Activated CD4-positive, alpha-beta T cell treated with anti-CD3 and anti-CD28 coated beads, Interleukin-2, amount 10 ng/mL, durations not matched to agents 7 days and 5 days (primary cell): ENCODE results near the gene IGFBP5. TPM values are rescaled to one million over a fixed set of nuclear protein-coding genes. Genes with fewer than 3 reads are reported as not detected.

ENCODE experiments used
- CTCF ChIA-PET: fragments of 350-600 bp; sonication (Branson Sonifier 250); formaldehyde crosslinking; loops from one replicate; lab custom pipeline; 2021; ENCODE audit warnings: antibody characterized with exemption; lab: Charles Lee
- POLR2A ChIA-PET: fragments of 350-600 bp; sonication (Branson Sonifier 250); formaldehyde crosslinking; loops from one replicate; lab custom pipeline; 2021; ENCODE audit warnings: antibody characterized with exemption; lab: Charles Lee
- DNase-seq: peaks from one replicate; pipeline ENCODE4 v3.0.0-alpha.2; 2020
- H3K27ac Mint-ChIP-seq: one replicate; pipeline ENCODE4 v1.8.0; 2021; ENCODE audit warnings: mild to moderate bottlenecking, moderate library complexity, mixed read lengths
- H3K27me3 Mint-ChIP-seq: one replicate; pipeline ENCODE4 v1.8.0; 2021; ENCODE audit warnings: mixed read lengths
- H3K36me3 Mint-ChIP-seq: one replicate; pipeline ENCODE4 v1.8.0; 2021; ENCODE audit warnings: low read depth, mixed read lengths
- H3K4me1 Mint-ChIP-seq: one replicate; pipeline ENCODE4 v1.8.0; 2021; ENCODE audit warnings: mixed read lengths
- H3K4me3 Mint-ChIP-seq: one replicate; pipeline ENCODE4 v1.8.0; 2021; ENCODE audit warnings: mild to moderate bottlenecking, moderate library complexity, mixed read lengths
- H3K9me3 Mint-ChIP-seq: one replicate; pipeline ENCODE4 v1.8.0; 2021; ENCODE audit warnings: mixed read lengths
- total RNA-seq, 2 experiments: library from RNA; stranded (reverse); gene quantifications; one replicate each; pipeline ENCODE4 v1.2.3, GENCODE V29; 2021

IGFBP5 gene
- total RNA-seq, 2 experiments from 2014 or later = not detected

DNA sequence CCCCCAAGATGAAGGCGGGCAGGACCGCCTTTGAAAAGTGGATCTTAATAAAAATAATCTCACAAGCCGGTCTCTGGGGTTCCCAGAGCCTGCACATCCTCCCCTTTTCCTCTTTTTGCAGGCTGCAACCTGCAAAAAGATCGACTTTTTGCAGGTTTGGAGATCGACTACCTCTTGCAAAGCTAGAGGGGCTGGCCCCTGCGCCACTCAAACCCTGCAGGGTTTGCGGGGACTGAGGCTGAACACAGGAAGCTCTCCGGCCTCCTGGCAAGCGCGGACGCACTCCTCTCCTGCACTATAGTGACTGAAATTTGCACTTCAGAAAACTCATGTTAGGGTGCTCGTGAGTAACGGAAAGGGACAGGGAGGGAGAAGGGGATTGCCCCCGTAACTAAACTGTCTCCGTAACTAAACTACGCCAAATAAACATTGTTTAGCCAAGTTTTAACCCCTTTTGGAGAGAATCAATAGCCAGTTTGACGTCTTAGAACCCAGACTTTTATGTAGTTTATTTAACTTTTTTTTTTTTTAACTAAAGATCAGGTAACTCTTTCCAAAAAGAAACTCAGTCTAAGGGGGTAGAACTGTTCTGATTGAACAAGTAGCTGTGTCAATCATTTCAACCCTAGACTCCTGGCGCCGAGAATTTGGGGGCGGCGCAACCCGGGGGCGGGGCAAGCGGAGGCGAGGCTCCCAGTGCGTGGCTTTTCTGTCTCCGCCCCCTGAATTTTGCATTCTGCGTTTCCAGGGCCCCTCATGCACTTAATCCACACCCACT, 2.5 kb downstream of the IGFBP5 start:
- H3K9me3 Mint-ChIP-seq = no peaks in the 10 kb centered on the region
- ChIA-PET POLR2A (interaction anchor here (0.7 kb wide), 1 partner anchor 165 kb away, joined by 3 read pairs; no protein-coding TSS in a partner anchor), CTCF (interaction anchor here (1.0 to 1.8 kb wide), 3 partner anchors 15 to 1063 kb away, joined by 3 to 5 read pairs (median 3); no protein-coding TSS in a partner anchor)
- DNase-seq = peak; percentile 74
- peak overlapping the region; percentile 71 for H3K4me3 Mint-ChIP-seq
- peak overlapping the region; percentile 68 for H3K27ac Mint-ChIP-seq
- H3K36me3 Mint-ChIP-seq = no peaks in the 10 kb centered on the region
- H3K27me3 Mint-ChIP-seq = peaks cover 76% of the 10 kb centered on the region
- peaks cover 29% of the 10 kb centered on the region for H3K4me1 Mint-ChIP-seq

DNA sequence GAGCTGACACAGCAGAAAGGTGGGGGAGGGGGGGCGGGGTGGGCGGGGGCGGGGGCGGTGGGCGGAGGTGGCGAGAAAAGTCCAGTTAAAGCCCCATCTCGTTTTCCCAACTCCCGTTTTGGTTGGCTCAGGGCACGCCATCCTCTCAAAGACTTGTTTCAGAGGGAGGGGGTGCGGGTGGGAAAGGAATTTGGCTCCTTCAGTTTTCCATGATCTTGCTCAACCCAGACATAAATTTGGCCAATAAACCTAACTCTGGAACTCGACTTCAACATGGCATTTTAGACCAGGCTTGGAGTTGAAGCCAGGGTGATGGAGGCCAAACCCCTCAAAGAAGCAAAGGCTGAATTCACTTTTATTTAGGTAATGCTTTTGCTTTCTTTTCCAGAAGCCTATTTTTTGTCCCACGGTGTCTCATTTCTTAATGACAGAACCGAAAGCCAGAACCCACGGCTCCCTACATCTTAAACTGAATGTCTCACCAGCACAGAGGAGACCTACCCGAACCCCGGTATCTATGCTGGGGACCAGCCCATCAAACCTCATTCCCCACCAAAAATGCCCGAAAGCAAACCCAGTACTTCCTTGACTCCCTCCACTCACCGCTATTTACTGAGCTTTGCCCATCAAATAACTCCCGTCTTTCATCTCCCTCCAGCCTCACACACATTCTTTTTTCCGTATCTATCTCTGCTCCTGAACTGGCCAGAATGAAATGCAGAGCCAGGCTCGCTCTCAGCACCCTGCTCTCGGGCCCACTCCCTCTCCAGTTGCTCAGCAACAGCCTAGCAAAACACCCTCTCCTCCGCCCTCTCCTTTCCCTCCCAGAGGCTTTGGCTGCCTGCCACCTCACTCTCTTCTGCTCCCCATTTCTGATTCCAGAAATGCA, 4.3 kb downstream of the IGFBP5 start:
- peak overlapping the region; percentile 37 for H3K4me3 Mint-ChIP-seq
- peaks cover 29% of the 10 kb centered on the region for H3K4me1 Mint-ChIP-seq
- H3K27me3 Mint-ChIP-seq = peaks cover 65% of the 10 kb centered on the region
- H3K36me3 Mint-ChIP-seq = no peaks in the 10 kb centered on the region
- no peak overlapping the region for H3K27ac Mint-ChIP-seq
- CTCF ChIA-PET = no interaction called here
- no peaks in the 10 kb centered on the region for H3K9me3 Mint-ChIP-seq
- POLR2A ChIA-PET = no interaction called here
- peak; percentile 36 for DNase-seq

DNA sequence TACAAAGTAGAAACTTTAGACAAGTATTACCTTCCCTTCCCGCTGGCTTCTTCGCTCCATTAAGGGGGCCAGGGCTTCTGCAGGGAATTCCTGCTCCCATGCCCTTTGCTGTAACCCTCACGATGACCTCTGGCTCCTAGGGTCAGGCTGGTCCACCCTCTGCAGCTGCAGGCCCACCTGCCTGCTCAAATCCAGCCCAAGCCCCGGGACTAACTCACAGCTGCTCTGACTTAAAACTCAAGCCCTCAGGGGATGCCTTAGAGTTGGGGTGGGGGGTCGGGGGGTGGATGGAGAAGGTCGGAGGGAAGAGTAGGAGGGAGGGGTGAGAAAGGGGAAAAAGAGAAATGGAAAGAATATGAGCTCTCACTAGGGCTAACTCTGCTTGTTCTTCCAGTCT, 4.9 kb downstream of the IGFBP5 start:
- no peak for DNase-seq
- H3K4me1 Mint-ChIP-seq = peaks cover 29% of the 10 kb centered on the region
- H3K9me3 Mint-ChIP-seq = no peaks in the 10 kb centered on the region
- ChIA-PET POLR2A (no interaction called here), CTCF (no interaction called here)
- H3K36me3 Mint-ChIP-seq = no peaks in the 10 kb centered on the region
- H3K27ac Mint-ChIP-seq = no peak overlapping the region
- no peak overlapping the region for H3K4me3 Mint-ChIP-seq
- peaks cover 58% of the 10 kb centered on the region for H3K27me3 Mint-ChIP-seq

DNA sequence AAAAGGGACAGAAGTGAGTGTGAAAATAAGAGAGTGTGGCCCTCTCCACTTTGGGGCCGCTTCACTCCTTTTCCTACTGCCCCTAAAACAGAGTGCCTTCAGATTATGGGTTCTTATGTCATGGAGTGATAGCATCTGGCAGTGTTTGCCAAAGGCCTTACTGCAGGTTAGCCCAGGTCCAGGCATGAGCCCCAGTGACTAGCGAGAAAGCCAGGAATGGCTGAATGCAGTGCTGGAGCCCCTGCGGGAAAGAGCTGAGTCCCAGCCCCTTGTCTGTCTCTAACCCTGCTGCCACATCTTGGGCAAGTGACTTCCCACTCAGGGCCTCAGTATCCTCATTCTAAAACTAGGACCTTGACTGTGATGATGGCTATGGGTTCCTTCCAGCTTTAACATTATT, 6.0 kb downstream of the IGFBP5 start:
- H3K27ac Mint-ChIP-seq = no peak overlapping the region
- no peak overlapping the region for H3K4me3 Mint-ChIP-seq
- H3K9me3 Mint-ChIP-seq = no peaks in the 10 kb centered on the region
- POLR2A ChIA-PET = no interaction called here
- DNase-seq = no peak
- peaks cover 51% of the 10 kb centered on the region for H3K27me3 Mint-ChIP-seq
- H3K4me1 Mint-ChIP-seq = peaks cover 27% of the 10 kb centered on the region
- H3K36me3 Mint-ChIP-seq = no peaks in the 10 kb centered on the region
- CTCF ChIA-PET = interaction anchor here (0.6 kb wide), 1 partner anchor 174 kb away, joined by 3 read pairs; no protein-coding TSS in a partner anchor

DNA sequence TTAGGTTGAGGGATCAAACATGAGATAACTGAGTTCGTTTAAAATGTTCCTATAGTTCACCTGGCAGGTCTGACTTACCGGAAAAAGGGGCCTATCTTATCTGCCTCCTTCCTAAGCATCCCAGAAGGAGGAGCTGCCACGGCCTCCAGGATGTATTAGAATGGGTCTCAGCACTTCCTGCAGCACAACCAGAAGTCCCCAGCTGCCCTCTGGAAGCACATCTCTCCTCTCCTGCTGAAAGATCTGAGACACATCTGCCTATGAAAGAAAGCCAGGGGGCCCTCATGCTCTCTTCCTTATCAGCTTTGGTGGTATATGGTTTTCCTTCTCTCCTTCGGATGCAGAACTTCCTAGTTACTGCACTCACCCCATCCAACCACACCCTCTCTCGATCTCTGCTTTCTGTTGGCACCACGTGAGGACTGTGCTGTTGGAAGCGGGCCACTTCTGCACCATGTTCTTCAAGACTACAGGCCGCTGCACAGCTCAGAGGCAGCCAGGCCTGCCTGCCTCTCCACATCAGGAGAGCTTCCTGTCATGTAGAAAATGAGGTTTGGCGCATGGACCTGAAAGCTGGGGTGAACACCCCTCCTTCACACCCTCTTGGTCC, 6.5 kb downstream of the IGFBP5 start:
- ChIA-PET CTCF (no interaction called here), POLR2A (no interaction called here)
- Mint-ChIP-seq H3K27me3 (peaks cover 47% of the 10 kb centered on the region), H3K27ac (no peak overlapping the region), H3K4me3 (no peak overlapping the region), H3K4me1 (peaks cover 22% of the 10 kb centered on the region), H3K36me3 (no peaks in the 10 kb centered on the region), H3K9me3 (no peaks in the 10 kb centered on the region)
- DNase-seq = no peak

DNA sequence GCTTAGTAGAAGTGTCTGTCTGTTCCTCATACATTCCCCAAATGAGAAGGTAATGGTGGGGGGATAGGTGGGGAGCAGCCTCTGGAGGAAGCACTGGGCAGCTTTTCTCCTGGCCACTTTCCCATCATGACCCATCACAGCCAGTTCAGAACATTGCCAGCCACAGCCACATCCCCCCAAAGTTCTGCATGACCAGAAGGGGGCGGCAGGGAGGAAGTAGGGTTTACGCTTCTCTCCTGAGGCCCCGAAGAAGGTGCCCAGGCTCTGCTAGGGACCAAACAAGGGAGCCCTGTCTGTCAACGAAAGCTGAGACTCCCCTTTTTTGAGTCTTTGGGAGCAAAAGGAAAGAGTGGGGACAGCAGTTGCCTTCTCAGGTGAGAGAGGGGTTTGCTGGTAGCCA, 7.7 kb downstream of the IGFBP5 start:
- H3K9me3 Mint-ChIP-seq = no peaks in the 10 kb centered on the region
- ChIA-PET POLR2A (no interaction called here), CTCF (interaction anchor here (1.3 kb wide), 1 partner anchor 1025 kb away, joined by 4 read pairs; no protein-coding TSS in a partner anchor)
- H3K4me3 Mint-ChIP-seq = no peak overlapping the region
- no peak for DNase-seq
- no peak overlapping the region for H3K27ac Mint-ChIP-seq
- peaks cover 42% of the 10 kb centered on the region for H3K27me3 Mint-ChIP-seq
- H3K4me1 Mint-ChIP-seq = peaks cover 14% of the 10 kb centered on the region
- no peaks in the 10 kb centered on the region for H3K36me3 Mint-ChIP-seq

DNA sequence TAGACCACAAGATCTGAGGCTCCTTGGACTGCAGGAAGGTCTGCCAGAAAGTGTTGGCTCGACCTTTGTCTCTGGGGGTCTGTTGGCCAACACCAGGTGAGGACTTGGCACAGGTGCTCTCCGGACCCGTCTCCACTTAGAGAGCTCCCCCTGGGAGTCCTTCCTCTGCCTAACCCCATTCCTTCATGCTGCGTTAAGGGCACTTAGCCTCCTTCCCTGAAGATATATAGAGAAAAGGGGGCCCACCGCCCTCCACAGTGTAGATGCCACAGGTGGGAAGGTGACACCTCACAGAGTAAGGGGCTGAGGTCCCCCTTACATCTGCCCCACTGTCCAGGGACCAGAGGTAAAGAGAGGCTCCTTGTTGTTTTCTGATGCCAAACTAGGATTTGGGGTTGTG, 8.2 kb downstream of the IGFBP5 start:
- ChIA-PET CTCF (interaction anchor here (1.3 kb wide), 1 partner anchor 1026 kb away, joined by 4 read pairs; no protein-coding TSS in a partner anchor), POLR2A (no interaction called here)
- peaks cover 37% of the 10 kb centered on the region for H3K27me3 Mint-ChIP-seq

DNA sequence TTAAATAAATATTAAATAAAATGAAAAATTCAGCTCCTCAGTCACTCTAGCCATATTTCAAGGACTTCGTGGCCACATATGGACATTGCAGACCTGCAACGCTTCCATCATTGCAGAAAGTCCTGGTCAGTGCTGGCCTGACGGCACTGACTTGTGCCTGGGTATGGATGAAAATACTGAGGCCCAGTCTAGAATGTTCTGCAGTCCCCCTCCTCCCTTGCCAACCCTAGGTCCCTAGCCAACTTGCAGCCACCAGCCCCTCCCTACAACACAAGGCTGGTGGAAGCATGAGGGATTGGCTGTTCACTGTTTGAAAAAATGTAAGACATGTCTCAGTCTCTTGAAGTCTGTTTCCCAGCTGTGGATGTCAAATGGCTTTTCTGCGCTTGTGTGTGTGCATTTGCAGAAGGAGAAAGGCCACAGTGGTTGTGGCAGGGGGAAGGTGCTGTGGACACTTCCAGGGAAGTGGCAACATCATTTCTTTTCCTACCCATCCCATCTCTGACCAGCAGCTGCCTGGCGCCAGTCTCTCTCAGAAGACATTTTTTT, 9.9 kb downstream of the IGFBP5 start:
- H3K4me3 Mint-ChIP-seq = no peak overlapping the region
- ChIA-PET POLR2A (no interaction called here), CTCF (interaction anchor here (0.6 kb wide), 1 partner anchor 1920 kb away, joined by 8 read pairs; no protein-coding TSS in a partner anchor)
- no peaks in the 10 kb centered on the region for H3K36me3 Mint-ChIP-seq
- DNase-seq = no peak
- H3K27ac Mint-ChIP-seq = no peak overlapping the region
- H3K27me3 Mint-ChIP-seq = peaks cover 26% of the 10 kb centered on the region
- H3K4me1 Mint-ChIP-seq = peaks cover 10% of the 10 kb centered on the region
- H3K9me3 Mint-ChIP-seq = no peaks in the 10 kb centered on the region

More for the DNA sequence above, 8.2 kb downstream of the IGFBP5 start:
- no peaks in the 10 kb centered on the region for H3K9me3 Mint-ChIP-seq
- H3K27ac Mint-ChIP-seq = no peak overlapping the region
- H3K4me1 Mint-ChIP-seq = peaks cover 13% of the 10 kb centered on the region
- no peaks in the 10 kb centered on the region for H3K36me3 Mint-ChIP-seq
- no peak overlapping the region for H3K4me3 Mint-ChIP-seq
- DNase-seq = no peak

DNA sequence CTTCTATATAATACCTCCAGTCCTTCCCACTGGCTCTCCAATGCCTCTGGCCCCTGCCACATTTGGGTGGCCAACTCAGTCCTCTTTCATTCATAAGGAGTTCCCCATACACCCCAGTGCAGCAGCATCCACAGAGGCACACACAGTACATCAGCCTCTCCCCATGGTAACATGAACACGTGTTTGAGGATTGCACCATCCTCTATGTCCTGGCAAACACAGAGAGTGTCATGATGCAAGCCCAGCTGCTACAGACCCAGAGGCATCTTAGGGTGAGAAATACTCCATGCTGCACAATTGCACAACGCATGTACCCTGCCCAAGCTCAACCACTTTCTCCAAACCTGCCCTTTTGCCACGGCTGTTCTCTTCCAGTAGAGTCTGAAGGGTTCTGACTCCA, 11.5 kb downstream of the IGFBP5 start:
- H3K4me3 Mint-ChIP-seq = no peak overlapping the region
- peaks cover 10% of the 10 kb centered on the region for H3K4me1 Mint-ChIP-seq
- H3K9me3 Mint-ChIP-seq = no peaks in the 10 kb centered on the region
- ChIA-PET CTCF (no interaction called here), POLR2A (no interaction called here)
- no peaks in the 10 kb centered on the region for H3K36me3 Mint-ChIP-seq
- no peak overlapping the region for H3K27ac Mint-ChIP-seq
- peaks cover 12% of the 10 kb centered on the region for H3K27me3 Mint-ChIP-seq
- DNase-seq = no peak

DNA sequence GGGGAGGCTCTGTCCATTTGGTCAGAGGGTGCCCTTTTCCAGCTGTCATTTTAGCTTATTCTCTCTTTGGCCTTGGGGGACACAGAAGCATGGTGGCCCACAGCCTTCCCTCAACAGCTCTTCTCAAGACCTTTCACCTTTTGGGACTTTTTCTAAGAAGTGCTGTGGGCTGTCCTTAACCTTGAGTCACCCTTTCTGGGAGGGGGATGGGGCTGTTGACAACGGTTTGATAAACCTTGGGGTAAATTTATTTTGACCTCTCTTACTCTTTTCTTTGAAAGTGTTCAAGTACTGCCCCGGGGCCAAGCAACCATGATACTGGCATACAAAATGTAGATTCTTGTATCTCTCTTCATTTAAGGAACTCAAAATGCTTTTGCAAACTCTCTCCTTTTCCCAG, 13.7 kb downstream of the IGFBP5 start:
- no peak overlapping the region for H3K27ac Mint-ChIP-seq
- no peaks in the 10 kb centered on the region for H3K9me3 Mint-ChIP-seq
- H3K36me3 Mint-ChIP-seq = no peaks in the 10 kb centered on the region
- ChIA-PET POLR2A (no interaction called here), CTCF (interaction anchor here (0.6 to 1.4 kb wide), 5 partner anchors 12 to 1031 kb away, joined by 3 to 5 read pairs (median 3); partner anchors contain the start of gene IGFBP5)
- H3K4me3 Mint-ChIP-seq = no peak overlapping the region
- peaks cover 10% of the 10 kb centered on the region for H3K4me1 Mint-ChIP-seq
- H3K27me3 Mint-ChIP-seq = peaks cover 6% of the 10 kb centered on the region
- no peak for DNase-seq

DNA sequence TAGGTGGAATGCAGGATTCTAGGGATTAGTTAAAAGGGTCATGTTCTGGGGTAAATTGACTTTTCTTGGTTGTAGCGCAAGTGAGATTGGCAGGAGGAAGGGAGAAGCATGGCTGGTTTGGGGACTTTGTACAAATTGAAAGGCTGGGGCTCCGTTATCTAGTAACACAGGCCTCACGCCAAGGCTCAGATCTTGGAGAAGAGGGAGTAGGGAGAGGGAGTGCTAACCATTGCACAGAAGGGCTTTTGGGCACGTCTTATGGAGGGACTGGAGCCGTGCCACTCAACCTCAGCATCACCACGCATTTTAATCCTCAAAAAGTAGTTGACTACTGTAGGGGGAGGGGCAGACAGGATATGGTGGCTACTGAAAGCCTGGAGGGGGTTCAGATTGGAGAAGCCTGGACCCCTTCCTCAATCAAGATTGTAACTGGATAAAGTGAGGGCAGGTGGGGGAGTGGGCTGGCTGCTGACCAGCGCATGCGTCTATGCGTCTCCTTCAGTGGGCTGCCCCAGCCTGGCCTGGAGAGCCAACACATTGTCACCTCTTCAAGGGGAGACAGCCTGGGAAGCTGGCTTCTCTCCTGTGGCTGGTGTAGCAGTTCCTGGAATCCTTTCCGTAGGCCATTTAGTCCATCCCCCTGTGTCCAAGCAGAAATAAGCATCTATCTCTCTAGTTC, 14.3 kb downstream of the IGFBP5 start:
- H3K9me3 Mint-ChIP-seq = no peaks in the 10 kb centered on the region
- H3K4me1 Mint-ChIP-seq = peaks cover 10% of the 10 kb centered on the region
- no peaks in the 10 kb centered on the region for H3K36me3 Mint-ChIP-seq
- peaks cover 5% of the 10 kb centered on the region for H3K27me3 Mint-ChIP-seq
- CTCF ChIA-PET = interaction anchor here (0.6 to 1.4 kb wide), 3 partner anchors 13 to 45 kb away, joined by 3 to 4 read pairs (median 3); partner anchors contain the start of gene IGFBP5
- no peak for DNase-seq
- H3K4me3 Mint-ChIP-seq = no peak overlapping the region
- H3K27ac Mint-ChIP-seq = no peak overlapping the region
- POLR2A ChIA-PET = no interaction called here

DNA sequence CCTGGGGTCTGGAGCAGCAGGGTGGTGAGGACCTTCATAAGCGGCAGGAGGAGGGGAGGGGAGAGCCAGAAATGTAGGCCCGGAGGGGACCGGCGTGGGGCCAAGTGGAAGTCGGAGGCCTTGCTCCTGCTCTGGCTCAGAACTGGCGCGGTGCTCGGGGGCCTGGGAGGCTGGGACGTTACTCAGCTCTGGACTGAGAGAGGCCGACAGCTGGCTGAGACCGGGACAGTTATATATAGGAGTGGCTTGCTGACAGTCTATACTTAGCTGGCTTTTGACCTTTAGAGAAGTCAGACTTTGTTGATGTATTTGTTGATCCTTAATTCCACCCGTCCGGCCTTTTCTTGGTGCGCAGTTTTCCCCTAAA, 15.7 kb downstream of the IGFBP5 start:
- Mint-ChIP-seq H3K9me3 (no peaks in the 10 kb centered on the region), H3K4me3 (no peak overlapping the region), H3K4me1 (peaks cover 10% of the 10 kb centered on the region), H3K36me3 (no peaks in the 10 kb centered on the region), H3K27me3 (peaks cover 5% of the 10 kb centered on the region), H3K27ac (no peak overlapping the region)
- DNase-seq = no peak
- ChIA-PET CTCF (interaction anchor here (1.0 kb wide), 1 partner anchor 13 kb away, joined by 4 read pairs; no protein-coding TSS in a partner anchor), POLR2A (no interaction called here)
